KOPT-K1 (cell line): ENCODE data around the gene CD300LD.

Source experiments
- H3K27ac ChIP-seq: fragments of 200-600 bp; sonication (generic); 2 replicates; pipeline ENCODE4 v1.5.1; 2016; ENCODE audit warnings: antibody characterized with exemption, mild to moderate bottlenecking, low read depth, low read length; ENCODE audit not compliant: poor library complexity, severe bottlenecking
- H3K36me3 ChIP-seq: fragments of 200-600 bp; sonication (generic); 2 replicates; pipeline ENCODE4 v1.5.1; 2017; ENCODE audit warnings: antibody characterized with exemption, mild to moderate bottlenecking, low read length, moderate library complexity; ENCODE audit not compliant: insufficient read depth
- H3K9me3 ChIP-seq: fragments of 200-600 bp; sonication (generic); 2 replicates; pipeline ENCODE4 v1.5.1; 2017; ENCODE audit warnings: antibody characterized with exemption, low read length, mild to moderate bottlenecking; ENCODE audit not compliant: insufficient read depth, poor library complexity, severe bottlenecking

Gene CD300LD

GRCh38 chr17:74619077-74619673, 27.1 kb upstream of the CD300LD start:
- Histone ChIP-seq H3K36me3 (no peaks in the 10 kb centered on the region), H3K9me3 (no peaks in the 10 kb centered on the region), H3K27ac (no peak overlapping the region)

GRCh38 chr17:74618451-74618850, 26.4 kb upstream of the CD300LD start:
- Histone ChIP-seq H3K27ac (no peak overlapping the region), H3K36me3 (no peaks in the 10 kb centered on the region), H3K9me3 (no peaks in the 10 kb centered on the region)

- Histone ChIP-seq H3K36me3 (no peaks in the 10 kb centered on the region), H3K27ac (no peak overlapping the region), H3K9me3 (no peaks in the 10 kb centered on the region)
Observed at GRCh38 chr17:74616696-74617095, 24.6 kb upstream of the CD300LD start.

- no peaks in the 10 kb centered on the region for H3K9me3 ChIP-seq
- H3K36me3 ChIP-seq = no peaks in the 10 kb centered on the region
- H3K27ac ChIP-seq = no peak overlapping the region
Observed at GRCh38 chr17:74612046-74612445, 20.0 kb upstream of the CD300LD start.

GRCh38 chr17:74610108-74610507, 18.0 kb upstream of the CD300LD start:
- H3K9me3 ChIP-seq = no peaks in the 10 kb centered on the region
- no peak overlapping the region for H3K27ac ChIP-seq
- H3K36me3 ChIP-seq = no peaks in the 10 kb centered on the region

- no peaks in the 10 kb centered on the region for H3K36me3 ChIP-seq
- no peaks in the 10 kb centered on the region for H3K9me3 ChIP-seq
- no peak overlapping the region for H3K27ac ChIP-seq
Observed at GRCh38 chr17:74608511-74608910, 16.4 kb upstream of the CD300LD start.

GRCh38 chr17:74607221-74607620, 15.1 kb upstream of the CD300LD start:
- H3K36me3 ChIP-seq = no peaks in the 10 kb centered on the region
- no peak overlapping the region for H3K27ac ChIP-seq
- H3K9me3 ChIP-seq = no peaks in the 10 kb centered on the region

- H3K27ac ChIP-seq = no peak overlapping the region
- no peaks in the 10 kb centered on the region for H3K36me3 ChIP-seq
- no peaks in the 10 kb centered on the region for H3K9me3 ChIP-seq
Observed at GRCh38 chr17:74606050-74606449, 14.0 kb upstream of the CD300LD start.

- H3K9me3 ChIP-seq = no peaks in the 10 kb centered on the region
- no peak overlapping the region for H3K27ac ChIP-seq
- no peaks in the 10 kb centered on the region for H3K36me3 ChIP-seq
Observed at GRCh38 chr17:74605361-74605760, 13.3 kb upstream of the CD300LD start.

GRCh38 chr17:74604761-74605160, 12.7 kb upstream of the CD300LD start:
- no peak overlapping the region for H3K27ac ChIP-seq
- no peaks in the 10 kb centered on the region for H3K36me3 ChIP-seq
- H3K9me3 ChIP-seq = no peaks in the 10 kb centered on the region

GRCh38 chr17:74604200-74604599, 12.1 kb upstream of the CD300LD start:
- Histone ChIP-seq H3K9me3 (no peaks in the 10 kb centered on the region), H3K36me3 (no peaks in the 10 kb centered on the region), H3K27ac (no peak overlapping the region)

GRCh38 chr17:74603746-74604145, 11.7 kb upstream of the CD300LD start:
- H3K27ac ChIP-seq = no peak overlapping the region
- no peaks in the 10 kb centered on the region for H3K36me3 ChIP-seq
- H3K9me3 ChIP-seq = no peaks in the 10 kb centered on the region

- Histone ChIP-seq H3K27ac (no peak overlapping the region), H3K9me3 (no peaks in the 10 kb centered on the region), H3K36me3 (no peaks in the 10 kb centered on the region)
Observed at GRCh38 chr17:74603037-74603635, 11.1 kb upstream of the CD300LD start.

- Histone ChIP-seq H3K36me3 (no peaks in the 10 kb centered on the region), H3K9me3 (no peaks in the 10 kb centered on the region), H3K27ac (no peak overlapping the region)
Observed at GRCh38 chr17:74601944-74602572, 10.0 kb upstream of the CD300LD start.

- no peaks in the 10 kb centered on the region for H3K36me3 ChIP-seq
- no peak overlapping the region for H3K27ac ChIP-seq
- no peaks in the 10 kb centered on the region for H3K9me3 ChIP-seq
Observed at GRCh38 chr17:74599448-74599939, 7.4 kb upstream of the CD300LD start.

- Histone ChIP-seq H3K36me3 (no peaks in the 10 kb centered on the region), H3K9me3 (no peaks in the 10 kb centered on the region), H3K27ac (no peak overlapping the region)
Observed at GRCh38 chr17:74599023-74599399, 6.9 kb upstream of the CD300LD start.
